A549 (cell line): Measurements from ENCODE around the gene LRFN4. TPM values are rescaled to one million over a fixed set of nuclear protein-coding genes. Genes with fewer than 3 reads are reported as not detected.

Experiments
- ATAC-seq, 2 experiments: fragments of 200-7000 bp in 1 of 2; fragments of >200 bp in 1 of 2; cut with Nextera tagmentation in 1 of 2; cut with Tn5 transposase in 1 of 2; 3 replicates each; pipeline versions ENCODE4 v1.8.0 to v1.9.1; 2018 to 2020; ENCODE audit warnings: mild to moderate bottlenecking in 1 of 2, moderate library complexity in 1 of 2
- CTCF ChIA-PET: fragments of 300-600 bp; sonication (Branson Sonifier 250); formaldehyde crosslinking; extraction: SDS; loops from one replicate; lab custom pipeline; 2021; ENCODE audit warnings: antibody characterized with exemption, inconsistent platforms; lab: Yijun Ruan, JAX
- POLR2A ChIA-PET: fragments of 350-600 bp; formaldehyde crosslinking; extraction: SDS; loops from one replicate; lab custom pipeline; 2021; ENCODE audit warnings: antibody characterized with exemption, inconsistent platforms; lab: Yijun Ruan, JAX
- DNase-seq, 2 experiments: peaks; one replicate each; pipeline versions ENCODE4 v3.0.0 to v3.0.0-alpha.2; 2011 to 2016; ENCODE audit warnings: low read depth in 1 of 2, low spot score in 1 of 2
- FAIRE-seq: peaks from 2 replicates; lab custom pipeline; 2011; peaks lifted over from hg19 to GRCh38; lab: Jason Lieb, UNC
- H3K27ac ChIP-seq, 2 experiments: fragments of >200 bp; sonication (Bioruptor Twin); formaldehyde crosslinking; 3 replicates each; pipeline ENCODE4 v1.5.1; 2016 to 2017
- H3K4me1 ChIP-seq: fragments of >200 bp; sonication (Bioruptor Twin); formaldehyde crosslinking; 3 replicates; pipeline ENCODE4 v1.6.1; 2016
- H3K4me2 ChIP-seq: fragments of >200 bp; sonication (Bioruptor Twin); formaldehyde crosslinking; 3 replicates; pipeline ENCODE4 v1.6.1; 2016
- H3K4me3 ChIP-seq: fragments of >200 bp; sonication (Bioruptor Twin); formaldehyde crosslinking; 3 replicates; pipeline ENCODE4 v1.5.1; 2016
- H3K9me3 ChIP-seq: fragments of >200 bp; sonication (Bioruptor Twin); formaldehyde crosslinking; 3 replicates; pipeline ENCODE4 v1.6.1; 2016
- HMGXB4 ChIP-seq: fragments of 250-450 bp; sonication (Bioruptor Pico); IDR thresholded peaks from 2 replicates; pipeline ENCODE4 v1.5.0; 2021; ENCODE audit warnings: mild to moderate bottlenecking, moderate library complexity, borderline replicate concordance
- POLR2A ChIP-seq: IDR thresholded peaks from 2 replicates; pipeline ENCODE4 v1.6.1; 2012; ENCODE audit warnings: mild to moderate bottlenecking, low read length
- ZC3H11A ChIP-seq: fragments of 450-650 bp; IDR thresholded peaks from 2 replicates; pipeline ENCODE4 v1.6.1; 2014; ENCODE audit warnings: antibody characterized with exemption, mild to moderate bottlenecking
- WGBS: methylation state at CpG from one replicate; pipeline ENCODE4 v1.1.6; 2017; ENCODE audit errors: missing lambda C conversion rate; 5-methylcytosine and 5-hydroxymethylcytosine counted together
- polyA plus RNA-seq, 4 experiments: library from polyadenylated mRNA; depleted of rRNA in 3 of 4; stranded (reverse); fragments of >200 nt; fragmentation: RNase III in 1 of 4; extraction: RNeasy Plus Mini Kit Qiagen cat#74134 plus additional on column Dnase treatment in 1 of 4; gene quantifications; 2 replicates in 3 of 4; 3 replicates in 1 of 4; pipeline ENCODE4 v1.2.3, GENCODE V29; 2011 to 2017
- TF ChIP-seq, protein P1 (sequence below): fragments of >200 bp; sonication (Bioruptor Twin); formaldehyde crosslinking; IDR thresholded peaks from 3 replicates; pipeline ENCODE4 v1.6.1; 2016

Gene LRFN4
- polyA plus RNA-seq, 2 of the 4 experiments (the other 2 are of a cell fraction), result 8.8 to 50.0 TPM

DNA sequence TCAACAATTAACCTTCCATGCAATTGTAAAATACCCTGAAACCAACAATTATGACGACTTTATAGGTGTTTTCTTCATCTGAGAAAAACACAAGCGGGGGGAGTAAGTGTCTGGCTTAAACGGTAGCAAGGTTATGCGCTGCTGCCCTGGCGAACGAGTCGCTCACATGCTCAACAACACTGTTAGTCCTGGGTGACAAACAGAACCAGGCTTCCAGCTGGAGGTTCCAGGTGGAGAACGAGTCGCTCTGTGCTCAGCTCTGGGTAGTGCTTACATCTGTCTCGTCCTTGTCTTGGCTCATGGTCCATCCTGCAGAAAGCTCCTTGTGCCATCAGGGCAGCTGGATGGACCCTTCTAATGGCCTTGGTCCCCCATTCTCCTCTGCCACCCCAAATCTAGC, 53.2 kb downstream of the LRFN4 start:
- CTCF ChIA-PET, result interaction anchor here (0.6 to 2.0 kb wide), 3 partner anchors 27 to 49 kb away, joined by 3 to 8 read pairs (median 4); no protein-coding TSS in a partner anchor
- no peak overlapping the region for H3K4me2 ChIP-seq
- 88% methylated on average over 10 of the region's 10 CpGs for WGBS

More for the DNA sequence above, 53.2 kb downstream of the LRFN4 start:
- no peak overlapping the region for H3K27ac ChIP-seq
- DNase-seq, result no peak
- peaks cover 20% of the 10 kb centered on the region for H3K4me1 ChIP-seq
- POLR2A ChIA-PET, result no interaction called here
- no peak for ATAC-seq
- H3K9me3 ChIP-seq, result no peaks in the 10 kb centered on the region
- TF ChIP-seq POLR2A (no peak), HMGXB4 (CRISPR knock-in tag) (no peak), ZC3H11A (no peak)
- TF ChIP-seq, protein P1, sequence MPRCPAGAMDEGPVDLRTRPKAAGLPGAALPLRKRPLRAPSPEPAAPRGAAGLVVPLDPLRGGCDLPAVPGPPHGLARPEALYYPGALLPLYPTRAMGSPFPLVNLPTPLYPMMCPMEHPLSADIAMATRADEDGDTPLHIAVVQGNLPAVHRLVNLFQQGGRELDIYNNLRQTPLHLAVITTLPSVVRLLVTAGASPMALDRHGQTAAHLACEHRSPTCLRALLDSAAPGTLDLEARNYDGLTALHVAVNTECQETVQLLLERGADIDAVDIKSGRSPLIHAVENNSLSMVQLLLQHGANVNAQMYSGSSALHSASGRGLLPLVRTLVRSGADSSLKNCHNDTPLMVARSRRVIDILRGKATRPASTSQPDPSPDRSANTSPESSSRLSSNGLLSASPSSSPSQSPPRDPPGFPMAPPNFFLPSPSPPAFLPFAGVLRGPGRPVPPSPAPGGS, result no peak
- TF ChIP-seq, all 56 proteins: peak for 0
- no peak for FAIRE-seq
- no peak overlapping the region for H3K4me3 ChIP-seq

Other genes with a start within 250 kb of the LRFN4 start
- gene RBM14, start 240.4 kb upstream of the LRFN4 start, polyA plus RNA-seq (2011; rRNA removed), result 33.0 and 38.0 TPM in 2 replicates
- gene RBM14, start 240.4 kb upstream of the LRFN4 start, polyA plus RNA-seq (2017; fragmentation: RNase III; extraction: RNeasy Plus Mini Kit Qiagen cat#74134 plus additional on column Dnase treatment), result 99.7 to 103 TPM (median 102 TPM) in 3 replicates
- 190 and 264 TPM in 2 replicates for gene RBM4, start 218.4 kb upstream of the LRFN4 start, polyA plus RNA-seq (2011; rRNA removed)
- 164 to 171 TPM (median 168 TPM) in 3 replicates for gene RBM4, start 218.4 kb upstream of the LRFN4 start, polyA plus RNA-seq (2017; fragmentation: RNase III; extraction: RNeasy Plus Mini Kit Qiagen cat#74134 plus additional on column Dnase treatment)
- gene RBM4B, start 179.2 kb upstream of the LRFN4 start, polyA plus RNA-seq (2011; rRNA removed), result 30.1 and 32.7 TPM in 2 replicates
- gene RBM4B, start 179.2 kb upstream of the LRFN4 start, polyA plus RNA-seq (2017; fragmentation: RNase III; extraction: RNeasy Plus Mini Kit Qiagen cat#74134 plus additional on column Dnase treatment), result 24.6 to 31.0 TPM (median 28.0 TPM) in 3 replicates
- 4.4 and 5.8 TPM in 2 replicates for gene SPTBN2, start 127.8 kb upstream of the LRFN4 start, polyA plus RNA-seq (2011; rRNA removed)
- 8.1 to 9.9 TPM (median 9.6 TPM) in 3 replicates for gene SPTBN2, start 127.8 kb upstream of the LRFN4 start, polyA plus RNA-seq (2017; fragmentation: RNase III; extraction: RNeasy Plus Mini Kit Qiagen cat#74134 plus additional on column Dnase treatment)
- 20.3 and 22.1 TPM in 2 replicates for gene RCE1, start 13.6 kb upstream of the LRFN4 start, polyA plus RNA-seq (2011; rRNA removed)
- gene RCE1, start 13.6 kb upstream of the LRFN4 start, polyA plus RNA-seq (2017; fragmentation: RNase III; extraction: RNeasy Plus Mini Kit Qiagen cat#74134 plus additional on column Dnase treatment), result 21.3 to 23.3 TPM (median 22.5 TPM) in 3 replicates
- 14.2 and 15.7 TPM in 2 replicates for gene PC, start 101.3 kb downstream of the LRFN4 start, polyA plus RNA-seq (2011; rRNA removed)
- gene PC, start 101.3 kb downstream of the LRFN4 start, polyA plus RNA-seq (2017; fragmentation: RNase III; extraction: RNeasy Plus Mini Kit Qiagen cat#74134 plus additional on column Dnase treatment), result 31.3 to 53.5 TPM (median 45.9 TPM) in 3 replicates
- 9.3 and 10.8 TPM in 2 replicates for gene C11orf86, start 118.2 kb downstream of the LRFN4 start, polyA plus RNA-seq (2011; rRNA removed)
- 39.7 to 59.6 TPM (median 56.4 TPM) in 3 replicates for gene C11orf86, start 118.2 kb downstream of the LRFN4 start, polyA plus RNA-seq (2017; fragmentation: RNase III; extraction: RNeasy Plus Mini Kit Qiagen cat#74134 plus additional on column Dnase treatment)
- gene SYT12, start 166.1 kb downstream of the LRFN4 start, polyA plus RNA-seq (2011; rRNA removed), result 1.4 and 2.4 TPM in 2 replicates
- gene SYT12, start 166.1 kb downstream of the LRFN4 start, polyA plus RNA-seq (2017; fragmentation: RNase III; extraction: RNeasy Plus Mini Kit Qiagen cat#74134 plus additional on column Dnase treatment), result 6.6 to 10.6 TPM (median 9.6 TPM) in 3 replicates
- gene RHOD, start 199.8 kb downstream of the LRFN4 start, polyA plus RNA-seq (2011; rRNA removed), result 12.8 and 13.6 TPM in 2 replicates
- gene RHOD, start 199.8 kb downstream of the LRFN4 start, polyA plus RNA-seq (2017; fragmentation: RNase III; extraction: RNeasy Plus Mini Kit Qiagen cat#74134 plus additional on column Dnase treatment), result 24.8 to 33.2 TPM (median 32.7 TPM) in 3 replicates